ENCODE results near the gene SMCO4.
A peak's percentile ranks its signal among the peaks of the same experiment; 100 is the strongest.
"Not testable (repeated sequence)": the region's sequence is repeated elsewhere in the genome, so short reads cannot be mapped to it uniquely, and the experiment has no call there.

The SMCO4 gene, protein sequence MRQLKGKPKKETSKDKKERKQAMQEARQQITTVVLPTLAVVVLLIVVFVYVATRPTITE

DNA sequence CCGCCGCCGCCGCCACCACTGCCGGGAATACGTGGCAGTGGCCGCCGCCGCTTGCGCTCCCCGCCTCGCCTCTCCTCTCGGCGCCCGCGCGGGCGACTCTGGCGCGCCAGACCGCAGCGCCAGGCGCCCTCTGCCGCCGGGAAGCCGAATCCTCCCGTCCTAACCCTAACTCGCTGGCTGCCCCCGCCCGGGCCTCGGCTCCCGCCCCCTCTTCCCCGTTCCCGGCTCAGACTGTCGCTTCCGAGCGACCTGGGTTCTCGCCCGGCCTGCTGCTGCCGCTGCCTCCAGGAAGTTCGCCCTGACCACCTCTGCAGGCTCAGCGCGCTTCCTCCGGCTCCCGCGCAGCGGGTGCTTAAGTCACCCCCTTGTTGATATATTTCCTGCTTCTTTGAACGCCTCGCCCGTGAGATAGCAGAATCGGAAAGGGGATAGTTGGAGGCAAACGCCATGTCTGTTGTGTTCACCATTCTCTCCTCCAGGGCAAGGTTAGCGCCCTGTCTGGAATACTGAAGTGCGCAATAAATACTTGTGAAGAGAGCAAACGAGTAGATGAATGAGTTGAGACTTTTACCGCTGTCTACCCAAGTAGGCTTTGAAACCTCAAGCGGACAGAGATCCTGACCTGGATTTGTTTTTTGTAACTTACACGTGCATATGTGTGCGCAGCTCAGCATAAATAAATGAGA, at the start of gene SMCO4:
Gene SMCO4, minus strand, starts transcription at position 100 of the 686 bp plus-strand sequence. CDS start 64,202 bp downstream, outside the sequence.
- DNase-seq, result peak; percentile 70

DNA sequence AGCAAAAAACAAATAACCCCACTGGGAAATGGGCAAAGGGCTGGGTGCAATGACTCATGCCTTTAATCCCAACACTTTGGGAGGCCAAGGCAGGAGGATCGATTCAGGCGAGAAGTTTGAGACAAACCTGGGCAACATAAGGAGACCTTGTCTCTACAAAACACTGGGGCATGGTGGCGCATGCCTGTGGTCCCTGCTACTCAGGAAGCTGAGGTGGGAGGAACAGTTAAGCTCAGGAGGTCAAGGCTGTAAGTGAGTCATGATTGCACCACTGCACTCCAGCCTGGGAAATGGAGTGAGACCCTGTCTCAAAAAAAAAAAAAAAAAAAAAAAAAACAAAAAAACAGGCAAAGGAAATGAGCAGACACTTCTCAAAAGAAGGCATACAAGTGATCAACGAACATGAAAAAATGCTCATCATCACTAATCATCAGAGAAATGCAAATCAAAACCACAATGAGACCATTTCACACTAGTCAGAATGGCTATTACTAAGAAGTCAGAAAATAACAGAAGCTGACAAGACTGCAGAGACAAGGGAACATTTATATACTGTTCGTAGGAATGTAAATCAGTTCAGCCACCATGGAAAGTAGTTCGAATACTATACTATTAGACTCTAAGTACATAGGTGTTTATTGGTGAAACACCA, 48.2 kb upstream of the SMCO4 start:
- no peak for DNase-seq

- DNase-seq, result no peak
These were observed 46.2 kb upstream of the SMCO4 start for GRCh38 chr11:93589347-93589746.

- no peak for DNase-seq
These were observed 44.8 kb upstream of the SMCO4 start for GRCh38 chr11:93587858-93588581.

DNA sequence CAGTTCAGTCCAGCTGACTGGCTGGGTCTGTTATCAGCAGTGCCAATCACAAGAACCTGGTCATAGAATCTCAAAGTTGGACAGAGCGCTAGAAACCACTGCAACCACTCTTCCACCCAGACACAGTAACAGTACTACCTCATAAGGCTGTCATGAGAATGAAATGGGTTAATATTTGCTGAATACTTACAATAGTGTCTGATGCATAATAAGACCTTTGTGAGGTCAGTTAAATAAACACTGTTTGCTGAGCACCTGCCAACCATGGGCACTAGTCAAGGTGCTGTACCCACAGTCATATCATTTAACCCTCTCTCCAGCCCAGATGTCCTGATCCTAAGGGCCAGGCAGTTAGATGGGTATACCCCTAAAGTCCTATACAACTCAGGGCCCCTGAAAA, 44.2 kb upstream of the SMCO4 start:
- DNase-seq, result not testable (repeated sequence)

DNA sequence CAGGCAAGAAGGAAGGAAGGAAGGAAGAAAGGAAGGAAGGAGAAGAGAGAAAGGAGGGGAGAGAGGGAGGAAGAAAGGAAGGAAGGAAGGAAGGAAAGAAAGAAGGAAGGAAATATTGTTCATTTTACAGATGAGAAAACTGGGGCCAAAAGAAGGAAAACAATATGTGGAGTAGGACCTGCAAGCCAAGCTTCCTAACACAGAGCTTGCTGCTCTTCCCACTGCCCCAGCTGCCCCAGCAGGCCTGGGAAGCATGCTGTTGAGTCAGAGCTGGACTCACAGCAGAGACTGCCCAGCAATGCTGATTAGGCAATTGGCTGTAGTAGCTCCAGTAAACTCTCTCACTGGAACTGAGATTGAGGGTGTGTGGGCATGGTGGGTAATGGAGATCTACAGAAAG, 42.6 kb upstream of the SMCO4 start:
- no peak for DNase-seq

- no peak for DNase-seq
These were observed 40.3 kb upstream of the SMCO4 start for GRCh38 chr11:93583490-93583889.

DNA sequence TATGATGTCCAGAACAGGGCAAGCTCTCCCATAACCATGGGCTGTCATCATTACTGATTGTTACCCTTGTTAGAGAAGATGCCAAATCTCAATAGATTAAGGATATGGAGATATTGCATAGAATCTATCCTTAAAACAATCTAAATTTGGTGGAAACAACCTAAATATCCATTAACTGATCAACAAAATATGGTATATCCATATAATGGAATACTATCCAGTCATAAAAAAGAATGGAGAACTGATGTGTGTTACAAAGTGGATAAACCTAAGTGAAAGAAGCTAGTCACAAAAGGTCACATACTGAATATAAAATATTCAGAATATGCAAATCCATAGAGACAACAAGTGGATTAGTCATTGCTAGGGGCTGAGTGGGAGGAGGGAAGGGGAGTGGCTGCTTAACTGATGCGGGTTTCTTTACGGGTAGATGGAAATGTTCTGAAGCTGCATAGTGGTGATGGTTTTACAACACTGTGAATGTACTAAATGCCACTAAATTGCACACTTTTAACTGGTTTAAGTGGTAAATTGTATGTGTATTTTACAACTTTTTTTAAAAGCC, 36.1 kb upstream of the SMCO4 start:
- no peak for DNase-seq

DNA sequence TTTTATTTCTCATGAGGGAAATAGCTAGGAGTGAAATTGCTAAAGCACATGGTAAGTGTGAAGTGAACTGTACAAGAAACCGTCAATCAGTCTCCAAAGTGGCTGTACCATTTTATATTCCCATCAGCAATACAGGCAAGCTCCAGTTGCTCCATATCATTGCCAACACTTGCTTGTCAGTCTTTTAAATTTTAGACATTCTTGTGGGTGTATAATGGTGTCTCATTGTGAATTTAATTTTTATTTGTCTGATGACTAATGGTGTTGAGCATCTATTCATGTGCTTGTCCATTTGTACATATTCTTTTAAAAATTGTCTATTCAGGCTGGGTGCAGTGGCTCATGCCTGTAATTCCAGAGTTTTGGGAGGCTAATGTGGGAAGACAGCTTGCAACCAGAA, 34.1 kb upstream of the SMCO4 start:
- no peak for DNase-seq

- DNase-seq, result not testable (repeated sequence)
These were observed 33.7 kb upstream of the SMCO4 start for GRCh38 chr11:93576870-93577269.

GRCh38 chr11:93574638-93575220, 31.5 kb upstream of the SMCO4 start:
- DNase-seq, result no peak

DNA sequence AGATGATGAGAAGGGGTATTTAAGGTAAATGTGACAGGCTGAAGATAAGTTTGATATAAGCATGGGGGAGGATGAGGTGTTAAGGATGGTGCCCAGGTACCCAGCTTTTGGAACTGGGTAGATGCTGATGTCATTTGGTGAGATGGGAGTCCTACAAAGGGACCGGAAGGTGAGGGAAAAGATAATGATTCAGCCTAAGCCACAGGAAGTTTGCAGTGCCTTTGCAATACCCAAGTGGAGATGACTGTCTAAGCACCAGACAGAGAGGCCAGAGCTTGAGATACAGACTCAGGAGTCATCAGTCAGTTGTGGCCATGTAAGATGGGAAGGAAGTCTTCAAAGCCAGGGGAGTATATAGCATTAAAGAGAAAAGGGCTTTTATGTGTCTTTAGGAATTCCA, 30.0 kb upstream of the SMCO4 start:
- no peak for DNase-seq

DNA sequence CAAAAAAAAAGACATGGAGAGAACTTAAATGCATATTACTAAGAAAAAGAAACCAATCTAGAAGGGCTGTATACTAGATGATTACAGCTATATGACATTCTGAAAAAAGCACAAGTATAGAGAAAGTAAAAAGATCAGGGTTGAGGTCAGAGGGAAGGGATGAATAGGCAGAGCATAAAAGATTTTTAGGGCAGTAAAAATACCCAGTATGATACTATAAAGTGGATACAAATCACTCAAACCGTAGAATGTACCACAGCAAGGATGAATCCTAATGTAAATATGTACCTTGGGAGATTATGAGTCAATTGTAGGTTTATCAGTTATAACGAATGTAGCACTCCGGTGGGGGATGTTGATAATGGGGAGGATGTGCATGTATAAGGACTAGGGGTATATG, 29.4 kb upstream of the SMCO4 start:
- DNase-seq, result no peak

- no peak for DNase-seq
These were observed 29.0 kb upstream of the SMCO4 start for GRCh38 chr11:93572171-93572570.

DNA sequence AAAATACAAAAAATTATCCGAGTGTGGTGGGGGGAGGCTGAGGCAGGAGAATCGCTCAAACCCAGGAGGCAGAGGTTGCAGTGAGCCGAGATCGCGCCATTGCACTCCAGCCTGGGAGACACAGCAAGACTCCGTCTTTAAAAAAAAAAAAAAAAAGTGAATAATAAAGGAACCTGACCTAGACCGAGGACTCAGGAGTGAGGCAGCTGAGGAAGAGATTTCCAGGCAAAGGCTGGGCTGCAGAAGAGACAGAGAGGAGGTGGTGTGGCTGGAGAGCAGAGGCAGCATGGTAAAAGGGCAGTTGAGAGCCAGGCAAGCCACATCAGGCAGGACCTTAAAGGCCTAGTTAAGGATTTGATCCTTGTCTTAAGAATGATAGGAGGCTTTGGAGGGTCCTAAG, 28.4 kb upstream of the SMCO4 start:
- no peak for DNase-seq

- no peak for DNase-seq
These were observed 27.7 kb upstream of the SMCO4 start for GRCh38 chr11:93570759-93571413.

- no peak for DNase-seq
These were observed 26.3 kb upstream of the SMCO4 start for GRCh38 chr11:93569496-93569895.

- no peak for DNase-seq
These were observed 25.5 kb upstream of the SMCO4 start for GRCh38 chr11:93568726-93569125.

- DNase-seq, result no peak
These were observed 24.3 kb upstream of the SMCO4 start for GRCh38 chr11:93567401-93567895.

DNA sequence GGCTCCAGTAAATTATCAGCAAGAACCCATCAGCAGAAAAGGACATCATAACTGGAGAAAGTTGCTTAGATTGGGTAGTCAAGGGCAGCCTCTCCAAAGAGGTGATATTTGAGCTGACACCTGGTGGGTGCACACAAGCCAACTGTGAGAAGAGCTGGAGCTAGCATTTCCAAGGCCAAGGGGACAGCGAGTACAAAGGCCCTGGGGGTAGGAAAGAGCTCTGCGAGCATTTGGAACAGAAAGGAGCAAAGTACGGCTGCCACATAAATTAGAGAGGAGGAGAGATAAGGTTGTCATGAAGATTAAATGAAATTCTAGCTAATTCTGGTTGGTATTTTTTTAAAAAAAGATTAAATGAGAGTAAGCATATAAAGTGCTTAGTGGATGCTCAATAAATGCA, 21.7 kb upstream of the SMCO4 start:
- DNase-seq, result no peak

- no peak for DNase-seq
These were observed 20.7 kb upstream of the SMCO4 start for GRCh38 chr11:93563857-93564256.

DNA sequence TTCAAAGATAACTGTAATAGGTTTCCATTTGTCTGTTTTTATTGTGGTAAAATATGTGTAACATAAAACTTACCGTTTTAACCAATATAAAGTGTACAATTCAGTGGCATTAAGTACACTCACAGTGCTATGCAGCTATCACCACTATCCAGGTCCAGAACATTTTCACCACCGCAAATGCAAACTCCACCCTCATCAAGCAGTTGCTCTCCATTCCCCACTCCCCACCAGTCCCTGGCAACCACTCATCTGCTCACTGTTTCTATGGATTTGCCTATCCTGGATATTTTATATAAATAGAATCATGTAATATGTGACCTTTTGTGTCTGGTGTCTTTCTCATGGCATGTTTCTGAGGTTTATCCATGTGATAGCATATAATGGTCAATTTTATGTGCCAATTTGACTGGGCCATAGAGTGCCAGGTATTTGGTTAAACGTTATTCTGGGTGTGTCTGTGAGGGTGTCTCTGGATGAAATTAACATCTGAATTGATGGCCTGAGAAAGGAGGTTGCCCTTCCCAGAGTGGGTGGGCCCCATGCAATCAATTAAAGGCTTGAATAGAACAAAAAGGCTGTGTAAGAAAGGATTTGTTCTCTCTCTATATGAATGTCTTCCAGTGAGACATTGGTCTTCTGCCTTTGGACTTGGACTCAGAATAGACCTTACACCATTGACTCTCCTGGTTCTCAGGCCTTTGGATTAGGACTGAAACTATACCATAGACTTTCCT, 17.2 kb upstream of the SMCO4 start:
- no peak for DNase-seq
